ENCODE measurements around the gene S100B.

DNA sequence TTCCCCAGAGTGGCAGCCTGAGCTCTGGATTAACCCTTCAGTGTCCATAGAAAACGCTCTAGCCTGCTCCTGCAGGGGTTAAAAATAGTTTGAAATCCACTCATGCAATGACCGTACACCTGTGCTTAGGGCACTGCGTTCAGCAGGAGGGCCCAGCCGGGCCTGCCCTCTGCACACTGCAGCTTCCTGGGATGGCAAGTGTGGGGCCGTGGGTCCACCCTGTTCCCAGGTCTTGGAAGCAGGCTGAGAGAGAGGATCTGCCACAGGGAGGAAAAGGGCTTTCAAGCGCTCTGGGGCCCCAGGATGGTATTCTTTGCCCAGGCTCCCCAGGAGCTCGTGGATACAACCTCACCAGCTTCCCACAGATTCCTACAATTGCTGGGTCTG is 1.5 kb upstream of the S100B start:
- TF ChIP-seq POLR2A (IDR thresholded peaks at IDR 0.05) (no peak), POLR2AphosphoS5 (IDR thresholded peaks at IDR 0.05) (no peak), EP300 (IDR thresholded peaks at IDR 0.05) (no peak)
- TF ChIP-seq, protein P1, sequence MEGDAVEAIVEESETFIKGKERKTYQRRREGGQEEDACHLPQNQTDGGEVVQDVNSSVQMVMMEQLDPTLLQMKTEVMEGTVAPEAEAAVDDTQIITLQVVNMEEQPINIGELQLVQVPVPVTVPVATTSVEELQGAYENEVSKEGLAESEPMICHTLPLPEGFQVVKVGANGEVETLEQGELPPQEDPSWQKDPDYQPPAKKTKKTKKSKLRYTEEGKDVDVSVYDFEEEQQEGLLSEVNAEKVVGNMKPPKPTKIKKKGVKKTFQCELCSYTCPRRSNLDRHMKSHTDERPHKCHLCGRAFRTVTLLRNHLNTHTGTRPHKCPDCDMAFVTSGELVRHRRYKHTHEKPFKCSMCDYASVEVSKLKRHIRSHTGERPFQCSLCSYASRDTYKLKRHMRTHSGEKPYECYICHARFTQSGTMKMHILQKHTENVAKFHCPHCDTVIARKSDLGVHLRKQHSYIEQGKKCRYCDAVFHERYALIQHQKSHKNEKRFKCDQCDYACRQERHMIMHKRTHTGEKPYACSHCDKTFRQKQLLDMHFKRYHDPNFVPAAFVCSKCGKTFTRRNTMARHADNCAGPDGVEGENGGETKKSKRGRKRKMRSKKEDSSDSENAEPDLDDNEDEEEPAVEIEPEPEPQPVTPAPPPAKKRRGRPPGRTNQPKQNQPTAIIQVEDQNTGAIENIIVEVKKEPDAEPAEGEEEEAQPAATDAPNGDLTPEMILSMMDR (IDR thresholded peaks at IDR 0.05) = no peak
